Activated naive CD4-positive, alpha-beta T cell treated with anti-CD3 and anti-CD28 coated beads for 36 hours (primary cell): ENCODE results near the gene REEP6. TPM values are rescaled to one million over a fixed set of nuclear protein-coding genes. Genes with fewer than 3 reads are reported as not detected.
A peak's percentile ranks its signal among the peaks of the same experiment; 100 is the strongest.

Source experiments
- CTCF ChIA-PET: fragments of 350-600 bp; sonication (Branson Sonifier 250); formaldehyde crosslinking; loops from one replicate; lab custom pipeline; 2021; ENCODE audit warnings: antibody characterized with exemption; lab: Charles Lee
- DNase-seq: peaks from one replicate; pipeline ENCODE4 v3.0.0-alpha.2; 2020
- H3K27ac Mint-ChIP-seq: one replicate; pipeline ENCODE4 v1.8.0; 2021; ENCODE audit warnings: mild to moderate bottlenecking, mixed read lengths
- H3K27me3 Mint-ChIP-seq: one replicate; pipeline ENCODE4 v1.8.0; 2021; ENCODE audit warnings: low read depth, mixed read lengths
- H3K36me3 Mint-ChIP-seq: one replicate; pipeline ENCODE4 v1.8.0; 2021; ENCODE audit warnings: low read depth, mixed read lengths
- H3K4me1 Mint-ChIP-seq: one replicate; pipeline ENCODE4 v1.8.0; 2021; ENCODE audit warnings: low read depth, mixed read lengths
- H3K4me3 Mint-ChIP-seq: one replicate; pipeline ENCODE4 v1.8.0; 2021; ENCODE audit warnings: mild to moderate bottlenecking, moderate library complexity, mixed read lengths
- H3K9me3 Mint-ChIP-seq: one replicate; pipeline ENCODE4 v1.8.0; 2021; ENCODE audit warnings: mixed read lengths
- intact Hi-C: fragments of 100-400 bp; cut with micrococcal nuclease; formaldehyde crosslinking; loops from one replicate; pipeline ENCODE4 v1.15.1; 2023
- total RNA-seq, 2 experiments: library from RNA; stranded (reverse); gene quantifications; one replicate each; pipeline ENCODE4 v1.2.3, GENCODE V29; 2021

The REEP6 gene
- total RNA-seq, 2 experiments from 2014 or later: 1.3 to 1.6 TPM

- H3K4me3 Mint-ChIP-seq: peak within 1 kb of the TSS; percentile 99
- peak within 1 kb of the TSS; percentile 95 for H3K27ac Mint-ChIP-seq
- H3K36me3 Mint-ChIP-seq: peaks cover 3% of the 10 kb centered on the region
- intact Hi-C loops: loop anchor here (1.0 to 5.0 kb wide), 5 partner anchors 11 to 126 kb away; partner anchors contain the start of genes DAZAP1, NDUFS7, PCSK4 and RPS15
- H3K9me3 Mint-ChIP-seq: no peaks in the 10 kb centered on the region
- CTCF ChIA-PET: no interaction called here
- no peaks in the 10 kb centered on the region for H3K27me3 Mint-ChIP-seq
- H3K4me1 Mint-ChIP-seq: peaks cover 15% of the 10 kb centered on the region
- peak; percentile 96 for DNase-seq
Measured at GRCh38 chr19:1478934-1479707, 11.9 kb upstream of the REEP6 start, which contains the start of gene C19orf25. C19orf25 (minus strand) TSS chr19:1479215; CDS start chr19:1478903, 312 bp downstream.

GRCh38 chr19:1481224-1481892 lies 9.6 kb upstream of the REEP6 start:
- H3K27ac Mint-ChIP-seq: no peak overlapping the region
- DNase-seq: no peak
- no peaks in the 10 kb centered on the region for H3K9me3 Mint-ChIP-seq
- H3K4me1 Mint-ChIP-seq: peaks cover 15% of the 10 kb centered on the region
- peaks cover 3% of the 10 kb centered on the region for H3K36me3 Mint-ChIP-seq
- intact Hi-C loops: no loop called here
- no peak overlapping the region for H3K4me3 Mint-ChIP-seq
- CTCF ChIA-PET: no interaction called here
- H3K27me3 Mint-ChIP-seq: no peaks in the 10 kb centered on the region

GRCh38 chr19:1481893-1482360 lies 9.1 kb upstream of the REEP6 start:
- CTCF ChIA-PET: interaction anchor here (1.0 kb wide), 1 partner anchor 24 kb away, joined by 3 read pairs; no protein-coding TSS in a partner anchor
- intact Hi-C loops: no loop called here
- Mint-ChIP-seq H3K4me3 (no peak overlapping the region), H3K27ac (no peak overlapping the region), H3K27me3 (no peaks in the 10 kb centered on the region), H3K4me1 (peaks cover 14% of the 10 kb centered on the region), H3K9me3 (no peaks in the 10 kb centered on the region), H3K36me3 (peaks cover 3% of the 10 kb centered on the region)
- DNase-seq: no peak

GRCh38 chr19:1482361-1483130 lies 8.4 kb upstream of the REEP6 start:
- no peak overlapping the region for H3K4me3 Mint-ChIP-seq
- intact Hi-C loops: no loop called here

GRCh38 chr19:1483131-1483978 lies 7.6 kb upstream of the REEP6 start:
- Mint-ChIP-seq H3K27ac (no peak overlapping the region), H3K36me3 (peaks cover 1% of the 10 kb centered on the region), H3K27me3 (no peaks in the 10 kb centered on the region), H3K4me1 (peaks cover 2% of the 10 kb centered on the region), H3K9me3 (no peaks in the 10 kb centered on the region), H3K4me3 (no peak overlapping the region)
- DNase-seq: no peak
- CTCF ChIA-PET: interaction anchor here (0.6 kb wide), 1 partner anchor 20 kb away, joined by 3 read pairs; no protein-coding TSS in a partner anchor
- intact Hi-C loops: no loop called here

More at GRCh38 chr19:1482361-1483130, 8.4 kb upstream of the REEP6 start:
- Mint-ChIP-seq H3K27ac (no peak overlapping the region), H3K9me3 (no peaks in the 10 kb centered on the region), H3K4me1 (peaks cover 9% of the 10 kb centered on the region), H3K36me3 (peaks cover 2% of the 10 kb centered on the region), H3K27me3 (no peaks in the 10 kb centered on the region)
- CTCF ChIA-PET: interaction anchor here (0.6 to 1.0 kb wide), 2 partner anchors 19 to 24 kb away, joined by 3 read pairs; no protein-coding TSS in a partner anchor
- no peak for DNase-seq

GRCh38 chr19:1483979-1484428 lies 7.0 kb upstream of the REEP6 start:
- Mint-ChIP-seq H3K4me3 (no peak overlapping the region), H3K27me3 (no peaks in the 10 kb centered on the region), H3K9me3 (no peaks in the 10 kb centered on the region), H3K27ac (no peak overlapping the region), H3K36me3 (peaks cover under 1% of the 10 kb centered on the region), H3K4me1 (peaks cover under 1% of the 10 kb centered on the region)
- DNase-seq: no peak
- intact Hi-C loops: no loop called here
- CTCF ChIA-PET: no interaction called here

- CTCF ChIA-PET: no interaction called here
- Mint-ChIP-seq H3K27me3 (peaks cover 4% of the 10 kb centered on the region), H3K9me3 (no peaks in the 10 kb centered on the region), H3K4me1 (peaks cover 14% of the 10 kb centered on the region), H3K27ac (no peak overlapping the region), H3K4me3 (no peak overlapping the region), H3K36me3 (no peaks in the 10 kb centered on the region)
- intact Hi-C loops: no loop called here
- no peak for DNase-seq
Measured at GRCh38 chr19:1486720-1487575, 4.0 kb upstream of the REEP6 start.

GRCh38 chr19:1487576-1488281 lies 3.3 kb upstream of the REEP6 start:
- no peaks in the 10 kb centered on the region for H3K9me3 Mint-ChIP-seq
- H3K27me3 Mint-ChIP-seq: peaks cover 4% of the 10 kb centered on the region
- intact Hi-C loops: no loop called here
- no peak overlapping the region for H3K4me3 Mint-ChIP-seq
- no peak for DNase-seq
- CTCF ChIA-PET: no interaction called here
- no peaks in the 10 kb centered on the region for H3K36me3 Mint-ChIP-seq
- peaks cover 15% of the 10 kb centered on the region for H3K4me1 Mint-ChIP-seq
- H3K27ac Mint-ChIP-seq: no peak overlapping the region

- H3K27ac Mint-ChIP-seq: no peak overlapping the region
- H3K9me3 Mint-ChIP-seq: no peaks in the 10 kb centered on the region
- no peak for DNase-seq
- peaks cover 4% of the 10 kb centered on the region for H3K27me3 Mint-ChIP-seq
- no peaks in the 10 kb centered on the region for H3K36me3 Mint-ChIP-seq
- H3K4me3 Mint-ChIP-seq: no peak overlapping the region
- peaks cover 15% of the 10 kb centered on the region for H3K4me1 Mint-ChIP-seq
- CTCF ChIA-PET: no interaction called here
- intact Hi-C loops: no loop called here
Measured at GRCh38 chr19:1488282-1488601, 2.7 kb upstream of the REEP6 start.

- intact Hi-C loops: loop anchor here (1.0 to 2.0 kb wide), 4 partner anchors 10 to 323 kb away; partner anchors contain the start of genes ATP8B3, C19orf25 and TCF3
- peak overlapping the region; percentile 41 for H3K4me3 Mint-ChIP-seq
- peaks cover 15% of the 10 kb centered on the region for H3K4me1 Mint-ChIP-seq
- DNase-seq: no peak
- no peaks in the 10 kb centered on the region for H3K9me3 Mint-ChIP-seq
- peaks cover 4% of the 10 kb centered on the region for H3K27me3 Mint-ChIP-seq
- no peak overlapping the region for H3K27ac Mint-ChIP-seq
- no peaks in the 10 kb centered on the region for H3K36me3 Mint-ChIP-seq
- CTCF ChIA-PET: interaction anchor here (0.6 to 1.6 kb wide), 2 partner anchors 12 to 58 kb away, joined by 3 to 4 read pairs; no protein-coding TSS in a partner anchor
Measured at GRCh38 chr19:1489463-1490310, 1.3 kb upstream of the REEP6 start.
